ENCODE data around the gene ICOS.

The ICOS gene

DNA sequence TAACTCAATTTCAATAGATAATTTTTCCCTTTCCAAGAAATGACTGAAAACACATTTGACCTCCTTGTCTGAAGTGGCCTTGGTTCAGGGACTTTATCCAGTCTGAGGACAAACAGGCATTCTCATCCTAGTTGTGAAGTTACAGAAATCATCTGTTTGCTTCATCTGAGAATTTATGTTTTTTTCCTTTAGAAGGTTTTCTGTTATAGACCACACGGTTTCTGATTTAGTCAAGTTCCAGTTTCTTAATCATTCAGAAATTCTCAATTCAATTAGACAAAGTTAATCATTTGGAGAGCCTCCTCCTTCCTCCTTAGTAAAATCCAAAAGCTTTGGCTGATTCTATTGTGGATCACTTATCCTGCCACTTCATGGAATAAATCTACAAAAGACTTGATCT, 60.9 kb downstream of the ICOS start:
- no peak for TF ChIP-seq ZFX (IDR thresholded peaks at IDR 0.05; ENCODE audit: borderline replicate concordance)
- TF ChIP-seq, protein P1, sequence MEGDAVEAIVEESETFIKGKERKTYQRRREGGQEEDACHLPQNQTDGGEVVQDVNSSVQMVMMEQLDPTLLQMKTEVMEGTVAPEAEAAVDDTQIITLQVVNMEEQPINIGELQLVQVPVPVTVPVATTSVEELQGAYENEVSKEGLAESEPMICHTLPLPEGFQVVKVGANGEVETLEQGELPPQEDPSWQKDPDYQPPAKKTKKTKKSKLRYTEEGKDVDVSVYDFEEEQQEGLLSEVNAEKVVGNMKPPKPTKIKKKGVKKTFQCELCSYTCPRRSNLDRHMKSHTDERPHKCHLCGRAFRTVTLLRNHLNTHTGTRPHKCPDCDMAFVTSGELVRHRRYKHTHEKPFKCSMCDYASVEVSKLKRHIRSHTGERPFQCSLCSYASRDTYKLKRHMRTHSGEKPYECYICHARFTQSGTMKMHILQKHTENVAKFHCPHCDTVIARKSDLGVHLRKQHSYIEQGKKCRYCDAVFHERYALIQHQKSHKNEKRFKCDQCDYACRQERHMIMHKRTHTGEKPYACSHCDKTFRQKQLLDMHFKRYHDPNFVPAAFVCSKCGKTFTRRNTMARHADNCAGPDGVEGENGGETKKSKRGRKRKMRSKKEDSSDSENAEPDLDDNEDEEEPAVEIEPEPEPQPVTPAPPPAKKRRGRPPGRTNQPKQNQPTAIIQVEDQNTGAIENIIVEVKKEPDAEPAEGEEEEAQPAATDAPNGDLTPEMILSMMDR (IDR thresholded peaks at IDR 0.05), result no peak
- H3K27ac ChIP-seq, result no peak overlapping the region

GRCh38 chr2:203997980-203998809, 61.6 kb downstream of the ICOS start:
- TF ChIP-seq, protein P1 (IDR thresholded peaks at IDR 0.05), result no peak
- TF ChIP-seq ZFX (IDR thresholded peaks at IDR 0.05; ENCODE audit: borderline replicate concordance), result no peak
- H3K27ac ChIP-seq, result no peak overlapping the region

GRCh38 chr2:203999835-204000234, 63.3 kb downstream of the ICOS start:
- H3K27ac ChIP-seq, result no peak overlapping the region
- TF ChIP-seq, protein P1 (IDR thresholded peaks at IDR 0.05), result no peak
- TF ChIP-seq ZFX (IDR thresholded peaks at IDR 0.05; ENCODE audit: borderline replicate concordance), result no peak

- no peak overlapping the region for H3K27ac ChIP-seq
- no peak for TF ChIP-seq ZFX (IDR thresholded peaks at IDR 0.05; ENCODE audit: borderline replicate concordance)
- TF ChIP-seq, protein P1 (IDR thresholded peaks at IDR 0.05), result no peak
Observed at GRCh38 chr2:204000446-204000845, 63.9 kb downstream of the ICOS start.

GRCh38 chr2:204003276-204003990, 66.9 kb downstream of the ICOS start:
- no peak for TF ChIP-seq ZFX (IDR thresholded peaks at IDR 0.05; ENCODE audit: borderline replicate concordance)
- TF ChIP-seq, protein P1 (IDR thresholded peaks at IDR 0.05), result no peak
- H3K27ac ChIP-seq, result no peak overlapping the region

GRCh38 chr2:204004912-204005311, 68.3 kb downstream of the ICOS start:
- no peak for TF ChIP-seq ZFX (IDR thresholded peaks at IDR 0.05; ENCODE audit: borderline replicate concordance)
- TF ChIP-seq, protein P1 (IDR thresholded peaks at IDR 0.05), result no peak
- no peak overlapping the region for H3K27ac ChIP-seq

Data from 22Rv1 (cell line).